Gastroesophageal sphincter (tissue), 3 donors: Measurements from ENCODE around the gene KRT2.

Experiments
- POLR2A ChIP-seq, 2 donors: fragments of 450-650 bp; IDR thresholded peaks; one replicate each; pipeline ENCODE4 v1.6.1; 2017; ENCODE audit warnings: antibody characterized with exemption in 2 of 2, mild to moderate bottlenecking in 2 of 2, moderate library complexity in 1 of 2
- POLR2AphosphoS5 ChIP-seq: sonication (generic); formaldehyde crosslinking; IDR thresholded peaks from one replicate; pipeline ENCODE4 v1.6.1; 2017; ENCODE audit warnings: antibody characterized with exemption
- TF ChIP-seq, protein P1 (sequence below), 4 experiments: fragments of 200-600 bp in 2 of 4; fragments of 450-650 bp in 2 of 4; sonication (generic) in 1 of 4; IDR thresholded peaks; one replicate each; pipeline ENCODE4 v1.5.1; 2017 to 2019; ENCODE audit warnings: antibody characterized with exemption in 4 of 4, mild to moderate bottlenecking in 2 of 4, moderate library complexity in 2 of 4

DNA sequence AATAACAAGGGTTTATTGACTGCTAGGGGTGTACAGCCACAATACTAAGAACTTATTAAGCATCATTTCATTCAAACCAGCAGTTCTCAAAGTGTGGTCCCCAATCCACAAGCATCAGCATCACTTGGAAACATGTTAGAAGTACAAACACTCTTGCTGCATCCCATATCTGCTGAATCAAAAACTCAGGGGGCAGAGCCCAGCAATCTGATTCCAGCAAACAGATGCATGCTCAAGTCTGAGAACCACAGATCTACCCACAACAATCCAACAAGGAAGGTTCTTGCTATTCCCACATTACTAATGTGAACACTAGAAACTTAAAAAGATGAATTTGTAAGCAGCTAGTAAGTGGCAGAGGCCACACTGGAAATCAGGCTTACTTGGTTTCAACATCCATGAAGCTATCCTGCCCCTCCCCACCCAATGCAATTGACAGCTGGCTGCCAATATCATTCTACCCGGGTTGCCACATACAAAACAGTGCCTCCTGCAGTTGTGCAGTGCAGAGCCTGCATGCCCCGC lies 45.1 kb upstream of the KRT2 start:
- TF ChIP-seq, protein P1, sequence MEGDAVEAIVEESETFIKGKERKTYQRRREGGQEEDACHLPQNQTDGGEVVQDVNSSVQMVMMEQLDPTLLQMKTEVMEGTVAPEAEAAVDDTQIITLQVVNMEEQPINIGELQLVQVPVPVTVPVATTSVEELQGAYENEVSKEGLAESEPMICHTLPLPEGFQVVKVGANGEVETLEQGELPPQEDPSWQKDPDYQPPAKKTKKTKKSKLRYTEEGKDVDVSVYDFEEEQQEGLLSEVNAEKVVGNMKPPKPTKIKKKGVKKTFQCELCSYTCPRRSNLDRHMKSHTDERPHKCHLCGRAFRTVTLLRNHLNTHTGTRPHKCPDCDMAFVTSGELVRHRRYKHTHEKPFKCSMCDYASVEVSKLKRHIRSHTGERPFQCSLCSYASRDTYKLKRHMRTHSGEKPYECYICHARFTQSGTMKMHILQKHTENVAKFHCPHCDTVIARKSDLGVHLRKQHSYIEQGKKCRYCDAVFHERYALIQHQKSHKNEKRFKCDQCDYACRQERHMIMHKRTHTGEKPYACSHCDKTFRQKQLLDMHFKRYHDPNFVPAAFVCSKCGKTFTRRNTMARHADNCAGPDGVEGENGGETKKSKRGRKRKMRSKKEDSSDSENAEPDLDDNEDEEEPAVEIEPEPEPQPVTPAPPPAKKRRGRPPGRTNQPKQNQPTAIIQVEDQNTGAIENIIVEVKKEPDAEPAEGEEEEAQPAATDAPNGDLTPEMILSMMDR (IDR thresholded peaks at IDR 0.05) = no peak
- TF ChIP-seq POLR2A (IDR thresholded peaks at IDR 0.05) (no peak), POLR2AphosphoS5 (no peak)
